DMS 273 treated with DMSO at 0.1 percent for 48 hours (cell line): Measurements from ENCODE around the gene ATP6V1F.
"Not testable (repeated sequence)": the region's sequence is repeated elsewhere in the genome, so short reads cannot be mapped to it uniquely, and the experiment has no call there.

Experiments
- DNase-seq: peaks from one replicate; lab custom pipeline; 2025; lab: John Stamatoyannopoulos, UW

ATP6V1F gene

DNA sequence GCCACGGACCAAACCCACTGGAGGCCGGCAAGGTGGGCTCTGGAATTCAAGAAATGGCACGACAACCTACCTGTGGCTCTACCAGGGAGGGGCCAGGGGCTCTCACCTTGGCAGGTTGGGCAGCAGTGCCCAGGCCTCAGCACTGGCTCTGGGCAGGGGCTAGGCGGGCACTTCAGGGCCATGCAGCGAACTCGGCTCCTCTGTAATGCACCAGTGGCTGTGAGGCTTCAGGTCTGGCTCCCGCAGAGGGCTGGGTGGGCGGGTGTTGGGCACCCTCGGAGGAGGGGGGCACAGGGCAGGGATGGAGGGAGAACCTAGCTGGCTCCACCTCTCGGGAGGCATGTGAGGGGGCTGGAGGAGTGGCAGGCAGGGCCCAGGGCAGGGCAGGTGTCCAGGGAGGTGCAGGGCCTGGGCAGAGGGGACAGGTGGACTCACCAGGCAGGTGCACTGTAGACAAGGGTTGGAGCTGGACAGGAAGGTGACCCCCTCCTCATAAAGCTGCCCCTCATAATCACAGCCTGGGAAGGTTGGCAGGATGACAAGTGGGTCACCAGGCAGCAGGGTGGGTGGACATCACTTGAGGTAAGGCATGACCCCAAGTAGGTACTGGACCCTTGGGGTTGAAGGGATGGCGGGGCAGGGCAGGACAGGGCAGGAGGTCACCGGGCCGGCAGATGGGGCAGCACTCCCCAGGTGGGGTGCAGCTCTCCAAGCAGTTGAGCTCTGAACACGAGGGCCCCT is 41.1 kb downstream of the ATP6V1F start:
- no peak for DNase-seq

DNA sequence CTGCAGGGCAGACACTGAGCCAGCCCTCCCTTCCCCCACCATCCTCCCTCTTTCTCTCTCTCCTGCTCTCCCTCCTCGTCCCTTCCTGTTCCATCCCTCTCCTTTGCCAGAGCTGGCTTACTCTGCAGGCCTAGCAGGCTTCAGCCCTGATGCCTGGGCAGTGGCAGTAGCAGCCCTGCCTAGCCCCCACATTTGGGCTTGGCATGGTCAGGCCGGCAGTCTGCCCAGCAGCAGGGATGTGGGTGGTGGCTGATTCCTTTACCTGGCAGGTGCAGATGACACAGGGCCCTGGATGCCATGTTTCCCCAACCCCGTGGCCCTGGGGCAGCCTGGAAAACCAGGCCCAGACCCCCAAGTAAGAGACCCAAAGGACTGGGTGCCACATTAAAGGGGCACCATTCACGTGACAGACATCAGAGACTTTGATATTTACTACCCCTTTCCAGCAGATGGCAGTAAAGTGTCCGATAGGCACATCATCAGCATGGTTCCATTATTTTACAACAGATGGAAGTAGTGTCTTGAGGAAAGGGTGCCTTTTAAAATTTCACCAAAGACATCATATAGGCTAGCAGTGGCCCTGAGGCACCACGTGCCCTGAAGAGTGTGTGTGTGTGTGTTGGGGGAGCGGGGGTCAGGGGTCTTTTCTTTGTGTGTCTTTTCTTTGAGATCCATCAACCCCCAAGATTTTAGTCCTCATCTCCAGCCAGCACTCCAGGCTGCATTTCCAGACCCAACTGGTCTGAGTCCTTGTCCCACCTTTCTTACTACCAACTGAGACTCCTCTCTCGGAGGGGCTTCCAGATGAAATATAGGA is 41.9 kb downstream of the ATP6V1F start:
- DNase-seq = peak; percentile 56

DNA sequence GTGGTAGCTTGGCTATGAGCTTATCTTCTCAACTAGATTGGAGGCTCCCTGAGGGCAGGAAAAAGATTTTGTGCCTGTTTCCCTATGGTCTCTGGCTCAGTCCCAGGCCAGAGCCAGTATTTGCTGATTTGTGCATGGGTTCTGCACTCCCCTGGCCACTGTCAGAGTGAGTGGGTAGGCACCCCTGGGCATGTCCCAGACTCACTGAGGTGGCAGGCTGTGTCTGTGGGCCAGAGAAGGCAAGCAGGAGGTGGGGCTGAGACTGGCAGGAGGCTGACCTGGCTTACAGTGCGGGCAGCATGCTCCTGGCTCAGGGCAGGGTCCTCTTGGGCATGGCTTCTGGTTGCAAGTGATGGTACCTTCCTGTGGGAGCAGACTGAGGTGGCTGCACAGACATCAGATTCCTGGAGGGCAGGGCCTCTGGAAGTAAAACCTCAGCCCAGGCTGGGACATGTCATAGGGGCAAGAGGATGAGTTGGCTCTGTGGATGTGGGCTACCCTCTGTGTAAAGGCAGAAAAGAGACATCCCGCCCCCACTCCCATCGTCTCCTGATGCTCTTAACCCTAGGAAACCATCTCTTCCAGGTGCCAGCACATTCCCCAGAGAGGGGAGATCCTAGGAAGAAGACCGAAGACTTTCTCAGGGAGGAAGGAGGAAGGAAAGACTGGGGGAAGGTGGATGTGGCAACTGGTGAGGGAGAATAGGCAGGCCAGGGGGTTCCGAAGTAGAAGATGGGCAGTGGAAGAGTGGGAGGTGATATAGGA is 43.5 kb downstream of the ATP6V1F start:
- DNase-seq = no peak

DNA sequence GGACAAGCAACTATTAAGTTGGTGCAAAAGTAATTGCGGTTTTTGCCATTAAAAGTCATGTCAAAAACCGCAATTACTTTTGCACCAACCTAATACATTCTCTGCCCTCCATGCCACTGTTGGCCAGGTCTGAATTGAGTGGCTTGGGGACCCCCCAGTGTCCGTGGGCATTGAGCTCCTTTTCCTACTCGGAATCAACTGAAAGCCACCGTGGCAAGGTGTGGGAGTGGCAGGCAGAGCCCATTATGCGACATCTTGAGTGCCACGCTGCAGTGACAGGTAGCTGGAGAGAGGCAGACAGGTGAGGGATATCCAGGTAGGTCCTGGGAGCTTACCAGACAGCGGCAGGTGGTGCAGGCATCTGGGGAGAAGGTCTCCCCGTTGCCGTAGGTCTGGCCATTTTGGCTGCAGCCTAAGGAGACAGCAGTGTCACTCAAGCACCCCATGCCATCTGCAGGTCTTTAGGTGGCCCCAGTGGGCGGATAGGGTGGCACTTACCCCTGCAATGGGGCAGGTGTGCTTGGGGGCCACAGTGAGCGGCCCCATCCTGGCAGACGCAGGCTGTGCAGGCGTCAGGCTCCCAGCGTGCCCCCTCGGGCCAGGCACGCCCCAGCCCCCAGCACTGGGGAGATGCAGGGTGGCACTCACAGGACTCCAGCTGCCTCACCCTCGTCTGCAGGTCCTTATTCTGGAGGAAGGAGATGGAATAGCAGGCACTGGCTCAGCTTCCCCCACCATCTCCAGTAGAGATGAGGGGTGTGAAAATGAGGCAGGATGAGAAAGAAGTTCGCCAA is 44.3 kb downstream of the ATP6V1F start:
- DNase-seq = no peak

DNA sequence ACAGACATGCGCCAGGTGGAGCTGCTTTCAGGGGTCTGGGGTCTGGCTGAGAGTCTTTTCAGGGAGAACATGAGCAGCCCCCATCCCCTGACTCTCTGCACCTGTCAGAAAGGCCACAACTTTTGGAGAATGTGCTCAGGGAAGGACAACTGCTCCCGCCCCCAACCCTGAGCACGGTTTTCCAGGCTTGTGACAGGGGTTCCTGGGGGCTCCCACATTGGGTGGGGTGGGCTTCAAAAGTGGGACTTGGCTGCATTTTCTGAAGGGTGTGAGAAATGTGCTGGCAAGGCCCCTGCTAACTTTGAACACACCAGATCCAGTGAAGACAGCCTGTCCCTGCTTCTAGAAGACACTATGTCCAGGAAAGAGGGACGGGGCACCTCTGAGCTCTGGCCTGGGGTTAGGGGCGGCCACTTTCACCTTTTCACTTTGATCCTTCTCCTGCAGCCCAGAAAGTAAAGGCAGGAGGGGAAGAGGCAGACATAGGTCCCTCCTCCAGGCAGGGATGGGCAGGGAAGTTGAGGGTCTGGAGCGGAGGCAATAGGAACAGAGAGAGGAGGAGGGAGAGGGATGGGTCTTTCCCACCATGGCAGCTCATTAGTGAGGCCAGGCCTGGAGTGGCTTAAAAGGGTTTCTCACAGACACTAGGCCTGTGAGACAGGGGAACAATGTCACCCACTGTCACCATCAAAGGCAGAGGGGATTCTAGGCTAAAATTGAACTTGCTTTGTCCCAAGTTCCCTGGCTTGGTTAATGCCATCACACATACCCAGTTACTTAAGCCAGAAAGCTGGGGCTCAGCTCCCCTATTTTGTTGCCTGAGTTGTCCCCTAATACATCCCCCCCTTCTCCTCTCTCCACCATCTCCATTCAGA is 46.3 kb downstream of the ATP6V1F start:
- no peak for DNase-seq

DNA sequence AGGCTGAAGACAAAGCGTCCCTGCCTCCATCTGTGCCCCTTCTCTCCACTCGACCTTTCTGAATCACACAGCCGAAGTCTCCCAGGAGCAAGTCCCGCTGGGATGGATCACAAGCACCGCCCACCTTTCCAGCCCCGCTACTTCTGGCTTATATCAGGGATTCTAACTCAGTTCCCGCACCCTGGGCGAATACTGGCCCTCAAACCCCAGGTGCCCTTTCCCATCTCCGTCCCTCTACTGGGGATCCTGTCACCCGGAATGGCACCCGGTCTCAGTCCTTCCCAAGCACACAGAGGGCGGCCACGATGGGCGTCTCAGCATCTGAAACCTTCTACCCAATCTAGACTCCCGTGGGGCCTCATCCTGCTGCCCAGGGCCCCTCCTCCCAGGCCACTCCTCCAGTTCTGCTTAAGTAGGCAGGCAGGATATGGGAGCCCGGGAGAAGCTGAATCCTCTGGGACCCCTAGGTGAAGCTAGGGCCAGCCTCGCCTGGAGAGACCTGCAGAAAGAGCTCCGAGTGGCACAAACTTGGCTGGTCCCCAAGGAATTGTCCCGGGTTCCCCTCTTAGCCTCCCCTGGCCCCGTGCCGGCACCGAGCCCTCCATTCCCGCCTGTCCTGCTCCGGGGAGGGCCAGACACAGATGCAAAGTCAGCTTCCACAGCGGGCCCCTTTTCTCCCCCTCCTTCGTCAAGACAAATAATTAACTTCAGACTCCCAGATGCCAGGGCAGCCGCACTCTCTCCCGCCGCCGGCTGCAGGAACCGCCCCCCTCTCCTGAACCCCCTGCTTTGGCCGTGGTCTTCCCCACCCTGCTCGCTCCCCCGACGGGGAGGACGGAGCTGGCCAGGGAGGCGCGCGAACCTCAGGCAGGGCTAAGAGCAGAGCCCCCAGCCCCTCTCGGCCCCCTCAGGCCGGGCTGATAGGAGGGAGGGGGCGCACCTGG is 47.2 kb downstream of the ATP6V1F start:
- peak; percentile 45 for DNase-seq

DNA sequence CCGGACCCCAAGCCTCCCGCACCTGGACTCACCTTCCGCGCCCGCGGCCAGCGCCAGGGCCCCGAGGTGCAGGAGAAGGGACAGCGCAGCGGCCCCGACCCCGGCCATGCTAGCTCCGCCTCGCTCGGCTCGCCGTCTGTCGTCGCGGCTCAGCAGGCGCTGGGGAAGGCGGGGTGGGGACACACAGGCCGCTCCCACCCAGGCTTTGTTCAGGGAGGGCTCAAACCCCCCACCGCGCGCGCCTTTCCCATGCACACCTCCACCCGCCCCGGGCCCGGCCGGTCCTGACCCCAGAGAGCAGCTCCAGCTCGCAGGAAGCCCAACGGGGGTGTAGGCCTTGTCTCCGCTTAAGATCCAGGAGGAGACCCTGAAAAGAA is 47.9 kb downstream of the ATP6V1F start, which contains the start of gene KCP:
Gene KCP, minus strand, starts transcription at position 141 of the 377 bp plus-strand sequence. Its CDS starts 33 bp downstream, at position 108.
- DNase-seq = no peak

DNA sequence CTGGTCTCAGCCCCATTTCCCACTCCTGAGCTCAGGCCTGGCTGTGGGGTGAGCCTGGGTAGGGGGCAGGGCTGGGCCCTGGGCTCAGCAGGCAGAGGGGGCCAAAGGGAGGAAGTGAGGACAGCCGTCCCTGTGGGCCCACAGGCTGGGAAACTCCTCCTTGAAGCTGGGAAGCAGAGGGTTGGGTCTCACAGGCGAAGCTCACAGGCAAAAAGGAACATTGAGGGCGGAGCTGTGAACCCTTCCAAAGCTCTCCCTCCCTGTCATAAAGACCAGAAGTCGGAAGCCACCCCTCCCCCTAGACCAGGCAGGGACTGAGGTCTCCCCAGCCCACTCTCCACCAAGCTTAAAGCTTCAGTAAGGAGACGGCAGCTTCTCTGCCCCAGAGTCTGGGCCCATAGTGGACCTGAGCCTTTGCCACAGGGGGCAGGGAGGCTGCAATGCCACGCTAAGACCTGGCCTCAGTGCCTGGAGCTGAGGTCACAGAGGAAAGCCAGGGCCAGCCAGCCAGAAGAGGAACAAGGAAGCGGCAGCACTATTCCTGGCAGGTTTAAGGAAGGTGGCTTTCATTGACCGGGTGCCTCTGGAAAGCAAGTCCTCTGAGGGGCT is 48.9 kb downstream of the ATP6V1F start:
- no peak for DNase-seq

DNA sequence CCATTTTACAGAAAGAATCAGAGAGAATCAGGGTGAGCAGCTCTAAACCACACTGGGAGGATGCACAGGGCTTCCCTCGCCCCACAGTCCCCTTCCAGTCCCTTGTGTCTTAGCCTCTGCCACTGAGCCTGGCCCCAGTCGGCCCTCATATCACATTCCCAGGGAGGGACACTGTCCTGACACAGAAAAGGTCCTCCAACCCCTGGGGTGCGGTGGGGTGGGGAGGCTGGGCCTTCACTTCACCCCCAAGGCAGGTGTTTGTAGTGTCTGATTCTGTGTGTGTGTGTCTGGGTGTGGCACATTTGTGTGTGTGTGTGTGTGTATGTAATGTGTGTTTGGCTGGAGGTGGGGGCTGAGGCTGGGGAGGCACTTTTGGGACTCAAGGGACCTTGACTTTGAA is 49.6 kb downstream of the ATP6V1F start:
- DNase-seq = no peak

DNA sequence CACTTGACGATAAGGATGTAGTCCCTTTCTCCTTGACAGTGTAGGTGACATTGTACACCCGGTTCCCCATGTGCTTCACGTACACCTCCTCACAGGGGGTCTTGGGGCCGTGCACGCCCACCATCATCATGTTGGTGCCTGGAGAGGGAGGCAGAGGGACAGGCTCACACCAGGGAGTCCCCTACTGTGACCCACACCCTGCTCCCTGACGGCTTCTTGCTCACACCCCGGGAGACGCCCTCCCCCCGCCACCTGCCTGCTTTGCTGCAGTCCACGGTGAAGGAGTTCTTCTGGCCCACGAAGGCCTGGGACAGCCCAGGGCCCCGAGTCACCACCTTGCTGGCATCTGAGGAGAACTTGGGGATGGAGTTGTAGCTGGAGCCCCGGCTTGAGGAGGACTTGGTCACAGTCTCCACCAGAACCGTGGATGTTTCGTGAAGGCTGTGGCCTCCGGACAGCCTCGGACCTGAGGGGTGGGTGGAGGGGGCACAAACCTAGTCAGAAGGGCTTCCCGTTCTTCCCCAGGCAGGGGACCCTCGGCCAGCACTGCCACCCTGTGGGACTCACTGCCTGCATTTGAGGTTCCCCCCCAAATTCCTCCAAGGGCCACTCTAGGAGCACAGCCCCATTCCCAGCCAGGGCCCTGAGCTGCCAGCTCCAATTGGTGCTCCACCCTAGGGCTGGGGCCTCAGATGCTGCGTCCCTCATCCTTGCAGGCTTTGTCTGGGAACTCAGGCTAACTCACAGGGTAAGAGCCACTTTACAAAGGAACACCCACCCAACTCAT is 50.2 kb downstream of the ATP6V1F start:
- DNase-seq = not testable (repeated sequence)

DNA sequence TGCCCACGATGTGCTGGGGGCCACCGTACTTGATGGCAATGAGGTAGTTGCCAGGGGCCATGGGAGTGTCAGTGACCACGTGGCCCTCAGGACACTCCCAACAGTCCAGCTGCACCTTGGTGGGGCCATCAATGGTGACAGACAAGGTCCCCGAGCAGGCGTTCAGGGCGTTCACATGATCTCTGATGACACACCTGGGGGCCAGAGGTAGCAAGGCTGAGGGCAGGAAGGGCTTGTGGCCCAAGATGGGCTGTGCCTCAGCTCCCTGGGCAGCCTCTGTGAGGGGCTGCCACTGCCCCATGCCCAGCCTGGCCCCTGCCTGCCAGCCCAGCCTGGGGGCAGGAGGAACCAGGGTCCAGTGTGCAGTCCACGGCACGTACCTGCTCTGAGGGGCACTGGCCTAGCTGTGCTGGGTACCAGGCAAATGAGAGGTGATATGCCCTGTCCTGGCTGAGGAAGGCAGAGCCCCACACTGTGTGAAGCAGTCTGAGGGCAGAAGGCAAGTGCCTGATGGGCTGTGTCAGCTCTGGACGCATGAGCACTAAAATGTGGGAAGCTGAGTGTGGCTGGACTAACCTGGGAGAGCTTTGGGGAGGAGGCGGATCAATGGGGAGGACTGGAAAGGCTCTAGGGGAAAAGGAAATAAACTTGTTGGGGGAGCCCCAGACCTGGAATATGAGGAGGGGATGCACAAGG is 51.4 kb downstream of the ATP6V1F start:
- DNase-seq = no peak

DNA sequence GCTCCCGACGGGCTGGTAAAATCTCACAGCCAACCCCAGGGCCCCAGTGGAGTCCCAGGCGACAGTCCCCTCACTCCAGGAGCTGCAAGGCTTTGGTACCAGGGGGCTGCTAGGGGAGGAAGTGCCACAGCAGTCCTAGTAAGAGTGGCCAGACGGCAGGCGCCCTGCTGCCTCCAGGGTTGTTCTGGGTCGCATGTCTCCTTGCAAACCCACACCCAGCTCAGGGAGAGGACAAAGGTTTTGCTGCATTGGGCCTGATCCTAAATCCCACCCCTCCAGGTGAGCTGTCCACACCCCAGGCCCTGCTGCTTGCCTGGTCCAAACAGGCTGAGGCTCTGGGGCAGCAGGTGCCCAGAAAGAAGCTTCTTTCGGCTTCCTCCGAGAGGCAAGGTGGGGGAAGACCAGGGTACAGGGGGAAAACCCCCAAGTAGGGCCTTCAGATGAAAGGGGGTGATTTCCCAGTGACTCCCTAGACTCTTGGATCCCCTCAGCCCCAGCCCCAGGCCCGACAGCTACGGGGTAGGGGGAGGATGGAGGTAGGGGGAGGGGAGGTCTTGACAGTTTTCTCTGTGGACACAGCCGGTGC is 52.0 kb downstream of the ATP6V1F start:
- no peak for DNase-seq

DNA sequence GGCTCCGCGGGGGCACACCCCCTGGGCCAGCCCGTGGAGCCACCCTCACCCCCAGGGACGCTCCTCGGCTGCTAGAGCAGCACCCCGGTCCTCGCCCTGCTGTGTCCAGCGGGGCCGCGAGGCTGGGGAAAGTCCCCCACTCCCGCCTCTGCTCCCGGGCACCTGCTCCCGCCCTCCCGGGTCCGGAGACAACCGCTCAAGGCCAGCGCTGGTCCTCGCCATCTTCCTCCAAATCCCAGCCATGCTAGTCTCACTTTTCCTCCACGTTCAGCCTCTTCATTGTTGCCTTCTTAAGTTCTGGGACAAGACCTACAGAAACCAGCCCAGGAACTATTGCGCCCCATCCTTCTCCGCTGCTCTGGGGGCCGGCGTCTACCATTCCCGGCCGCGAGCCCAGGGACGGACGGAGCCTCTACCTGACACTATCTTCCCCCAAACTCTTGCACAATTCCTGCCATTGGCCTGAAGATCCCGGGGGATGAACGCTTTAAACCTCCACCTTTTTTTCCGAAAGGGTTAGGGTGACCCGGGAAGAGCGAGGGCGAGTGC is 52.7 kb downstream of the ATP6V1F start:
- no peak for DNase-seq
